ENCODE measurements around the gene CBFA2T2. TPM values are rescaled to one million over a fixed set of nuclear protein-coding genes. Genes with fewer than 3 reads are reported as not detected.

CBFA2T2 gene
- total and polyA plus RNA-seq, 2 donors (not counting 3 experiments of a cell fraction or from before 2014, with no cell fraction given) = 10.7 to 12.1 TPM

GRCh38 chr20:33644313-33645071 is 154.6 kb downstream of the CBFA2T2 start:
- no peaks in the 10 kb centered on the region for H3K9me3 ChIP-seq (replicated peaks; ENCODE audit: control insufficient read depth, insufficient read depth, low read length)
- DNase-seq (ENCODE audit: low read depth, low spot score) = no peak
- H4K20me1 ChIP-seq (replicated peaks; ENCODE audit: control insufficient read depth, extremely low read depth, insufficient read depth, low read length) = no peaks in the 10 kb centered on the region
- FAIRE-seq = no peak
- no peaks in the 10 kb centered on the region for H3K79me2 ChIP-seq (ENCODE audit: control insufficient read depth, insufficient read depth, low read length)
- intact Hi-C loops (cut with micrococcal nuclease) (no loop called here), dilution Hi-C loops (cut with MboI; ENCODE audit: extremely low pct_ligation_motif_present, low sequenced_read_pairs) (no loop called here)
- POLR2A ChIA-PET = no interaction called here
- H3K4me1 ChIP-seq (ENCODE audit: control insufficient read depth, extremely low read depth, insufficient read depth, low read length) = no peaks in the 10 kb centered on the region
- peaks cover 3 to 20% of the 10 kb centered on the region in 2 experiments for H3K36me3 ChIP-seq (ENCODE audit: control insufficient read depth in 2 of 2, extremely low read depth in 1 of 2, insufficient read depth in 2 of 2, low read length in 2 of 2)
- H3K27ac ChIP-seq (ENCODE audit: insufficient read depth, low read depth, low read length) = no peak overlapping the region
- TF ChIP-seq CTCF (IDR thresholded peaks at IDR 0.05; ENCODE audit: extremely low read depth in 1 of 2, insufficient read depth in 1 of 2, low read depth in 1 of 2, low read length in 2 of 2) = no peak
- TF ChIP-seq EZH2 (IDR thresholded peaks at IDR 0.05; ENCODE audit: borderline replicate concordance, low read depth, low read length, severe bottlenecking) = no peak
- TF ChIP-seq MYC (IDR thresholded peaks at IDR 0.05; ENCODE audit: low read depth, low read length) = no peak
- TF ChIP-seq GATA2 (IDR thresholded peaks at IDR 0.05; ENCODE audit: insufficient read depth, insufficient read length, low read depth, low read length) = no peak
- no peak overlapping the region for H3K4me3 ChIP-seq (replicated peaks in 1 of 3; ENCODE audit: insufficient read depth in 1 of 3, low read depth in 1 of 3, low read length in 3 of 3)
- BruUV-seq (replicated peaks) = no TSS peak
- CTCF ChIA-PET = interaction anchor here (0.5 to 1.1 kb wide), 2 partner anchors 10 to 1948 kb away, joined by 4 read pairs; no protein-coding TSS in a partner anchor
- no peak overlapping the region for H3K9ac ChIP-seq (replicated peaks; ENCODE audit: extremely low read depth, insufficient read depth, low read length)
- H3K9me1 ChIP-seq (replicated peaks; ENCODE audit: control insufficient read depth, extremely low read depth, insufficient read depth, low read length) = no peaks in the 10 kb centered on the region
- no peaks in the 10 kb centered on the region for H3K27me3 ChIP-seq (ENCODE audit: control insufficient read depth in 2 of 2, insufficient read depth in 2 of 2, low read length in 2 of 2)
- no peak overlapping the region for H2AFZ ChIP-seq (ENCODE audit: low read depth, low read length)
- no peak overlapping the region for H3K4me2 ChIP-seq (ENCODE audit: insufficient read depth, low read length)

GRCh38 chr20:33645072-33645358 is 155.1 kb downstream of the CBFA2T2 start:
- intact Hi-C loops (cut with micrococcal nuclease) = no loop called here
- FAIRE-seq (no peak), DNase-seq (ENCODE audit: low read depth, low spot score) (no peak)

More at GRCh38 chr20:33645072-33645358, 155.1 kb downstream of the CBFA2T2 start:
- H3K27me3 ChIP-seq (ENCODE audit: control insufficient read depth in 2 of 2, insufficient read depth in 2 of 2, low read length in 2 of 2) = no peaks in the 10 kb centered on the region
- no peak overlapping the region for H3K27ac ChIP-seq (ENCODE audit: insufficient read depth, low read depth, low read length)
- H2AFZ ChIP-seq (ENCODE audit: low read depth, low read length) = no peak overlapping the region
- H3K4me3 ChIP-seq (replicated peaks in 1 of 3; ENCODE audit: insufficient read depth in 1 of 3, low read depth in 1 of 3, low read length in 3 of 3) = no peak overlapping the region
- dilution Hi-C loops (cut with MboI; ENCODE audit: extremely low pct_ligation_motif_present, low sequenced_read_pairs) = no loop called here
- no peak overlapping the region for H3K9ac ChIP-seq (replicated peaks; ENCODE audit: extremely low read depth, insufficient read depth, low read length)
- CTCF ChIA-PET = interaction anchor here (1.1 kb wide), 1 partner anchor 9 kb away, joined by 4 read pairs; no protein-coding TSS in a partner anchor
- POLR2A ChIA-PET = no interaction called here
- BruUV-seq (replicated peaks) = no TSS peak
- H3K79me2 ChIP-seq (ENCODE audit: control insufficient read depth, insufficient read depth, low read length) = no peaks in the 10 kb centered on the region
- no peak overlapping the region for H3K4me2 ChIP-seq (ENCODE audit: insufficient read depth, low read length)
- H3K4me1 ChIP-seq (ENCODE audit: control insufficient read depth, extremely low read depth, insufficient read depth, low read length) = no peaks in the 10 kb centered on the region
- TF ChIP-seq POLR2A (IDR thresholded peaks at IDR 0.05; ENCODE audit: low read depth, low read length) (no peak), EZH2 (IDR thresholded peaks at IDR 0.05; ENCODE audit: borderline replicate concordance, low read depth, low read length, severe bottlenecking) (no peak), MYC (IDR thresholded peaks at IDR 0.05; ENCODE audit: low read depth, low read length) (no peak), CTCF (IDR thresholded peaks at IDR 0.05; ENCODE audit: extremely low read depth in 1 of 2, insufficient read depth in 1 of 2, low read depth in 1 of 2, low read length in 2 of 2) (no peak), POLR2AphosphoS5 (IDR thresholded peaks at IDR 0.05; ENCODE audit: insufficient read depth, low read depth, low read length) (no peak), JUN (IDR thresholded peaks at IDR 0.05; ENCODE audit: borderline replicate concordance, insufficient read depth, insufficient read length, low read depth) (no peak), GATA2 (IDR thresholded peaks at IDR 0.05; ENCODE audit: insufficient read depth, insufficient read length, low read depth, low read length) (no peak)
- H3K9me1 ChIP-seq (replicated peaks; ENCODE audit: control insufficient read depth, extremely low read depth, insufficient read depth, low read length) = no peaks in the 10 kb centered on the region
- no peaks in the 10 kb centered on the region for H3K9me3 ChIP-seq (replicated peaks; ENCODE audit: control insufficient read depth, insufficient read depth, low read length)
- H3K36me3 ChIP-seq (ENCODE audit: control insufficient read depth in 2 of 2, extremely low read depth in 1 of 2, insufficient read depth in 2 of 2, low read length in 2 of 2) = peaks cover 3 to 20% of the 10 kb centered on the region in 2 experiments
- H4K20me1 ChIP-seq (replicated peaks; ENCODE audit: control insufficient read depth, extremely low read depth, insufficient read depth, low read length) = no peaks in the 10 kb centered on the region
